Frontal cortex (tissue), 4 donors: Measurements from ENCODE around the gene ARHGAP9. TPM values are rescaled to one million over a fixed set of nuclear protein-coding genes. Genes with fewer than 3 reads are reported as not detected.
"Not testable (repeated sequence)": the region's sequence is repeated elsewhere in the genome, so short reads cannot be mapped to it uniquely, and the experiment has no call there.

Source experiments
- DNase-seq, 2 donors: peaks; one replicate each; pipeline ENCODE4 v3.0.0; 2012; ENCODE audit warnings: low spot score in 2 of 2
- FAIRE-seq: peaks from 2 replicates; lab custom pipeline; 2012; peaks lifted over from hg19 to GRCh38; lab: Jason Lieb, UNC
- total RNA-seq: library from RNA; depleted of rRNA; stranded (reverse); fragments of >200 nt; gene quantifications from one replicate; pipeline ENCODE4 v1.2.3, GENCODE V29; 2014
- donor health status: control.
- donor health status: control.
- donor health status: control.

Gene ARHGAP9
- total RNA-seq, 1 donor from 2014 or later: 1.2 TPM

- no peak for FAIRE-seq
- DNase-seq: no peak
These were observed 17.8 kb upstream of the ARHGAP9 start for GRCh38 chr12:57497223-57498131.

GRCh38 chr12:57496822-57497221 lies 17.2 kb upstream of the ARHGAP9 start:
- FAIRE-seq (no peak), DNase-seq (no peak)

GRCh38 chr12:57495051-57495701 lies 15.5 kb upstream of the ARHGAP9 start:
- not testable (repeated sequence) for DNase-seq, FAIRE-seq

GRCh38 chr12:57491393-57492280 lies 12.0 kb upstream of the ARHGAP9 start:
- FAIRE-seq (no peak), DNase-seq (no peak)

- FAIRE-seq: no peak
- no peak for DNase-seq
These were observed 10.5 kb upstream of the ARHGAP9 start for GRCh38 chr12:57490126-57490525.

- no peak for DNase-seq
- no peak for FAIRE-seq
These were observed 9.5 kb upstream of the ARHGAP9 start for GRCh38 chr12:57489157-57489641.

- no peak for FAIRE-seq
- DNase-seq: no peak
These were observed 8.9 kb upstream of the ARHGAP9 start for GRCh38 chr12:57488402-57489156.

GRCh38 chr12:57487597-57488401 lies 8.1 kb upstream of the ARHGAP9 start, which contains the start of gene MARS1:
TSS of gene MARS1 (plus strand) at chr12:57488068. CDS start at chr12:57488091, 23 bp downstream.
- no peak for FAIRE-seq
- DNase-seq: peak; percentile 89 to 90

GRCh38 chr12:57487055-57487596 lies 7.5 kb upstream of the ARHGAP9 start:
- FAIRE-seq (no peak), DNase-seq (no peak)

- no peak for FAIRE-seq
- no peak for DNase-seq
These were observed 6.0 kb upstream of the ARHGAP9 start for GRCh38 chr12:57485695-57486094.

GRCh38 chr12:57483466-57483865 lies 3.8 kb upstream of the ARHGAP9 start:
- FAIRE-seq (no peak), DNase-seq (no peak)

- DNase-seq (no peak), FAIRE-seq (no peak)
These were observed 2.0 kb upstream of the ARHGAP9 start for GRCh38 chr12:57481671-57482070.

- FAIRE-seq (no peak), DNase-seq (no peak)
These were observed 657 bp downstream of the ARHGAP9 start for GRCh38 chr12:57479043-57479375.

GRCh38 chr12:57477710-57478681 lies 1.7 kb downstream of the ARHGAP9 start:
- no peak for FAIRE-seq
- DNase-seq: no peak

GRCh38 chr12:57476993-57477709 lies 2.5 kb downstream of the ARHGAP9 start:
- DNase-seq: no peak
- FAIRE-seq: no peak

GRCh38 chr12:57476162-57476992 lies 3.3 kb downstream of the ARHGAP9 start:
- no peak for DNase-seq
- FAIRE-seq: no peak
